Measurements from ENCODE around the gene RUVBL1.

The RUVBL1 gene

GRCh38 chr3:128082546-128082945 lies 41.1 kb downstream of the RUVBL1 start:
- H2AFZ ChIP-seq = no peak overlapping the region
- H3K4me2 ChIP-seq (ENCODE audit: low read length) = no peak overlapping the region
- no peaks in the 10 kb centered on the region for H3K9me3 ChIP-seq (ENCODE audit: control insufficient read depth, low read length)
- H3K4me1 ChIP-seq = peaks cover 35% of the 10 kb centered on the region
- no peak overlapping the region for H3K4me3 ChIP-seq (ENCODE audit: low read depth, low read length)
- H3K79me2 ChIP-seq = no peaks in the 10 kb centered on the region
- no peak overlapping the region for H3K9ac ChIP-seq
- H3K27me3 ChIP-seq (ENCODE audit: control insufficient read depth, insufficient read depth, low read length) = no peaks in the 10 kb centered on the region
- no peak for TF ChIP-seq CTCF (IDR thresholded peaks at IDR 0.05)
- H3K36me3 ChIP-seq (ENCODE audit: control insufficient read depth, insufficient read depth, low read length) = no peaks in the 10 kb centered on the region
- H3K27ac ChIP-seq = peak overlapping the region; percentile 90

- Histone ChIP-seq H3K27ac (no peak overlapping the region), H3K4me3 (ENCODE audit: low read depth, low read length) (no peak overlapping the region), H3K4me1 (peaks cover 35% of the 10 kb centered on the region), H3K27me3 (ENCODE audit: control insufficient read depth, insufficient read depth, low read length) (no peaks in the 10 kb centered on the region), H3K9ac (no peak overlapping the region), H2AFZ (no peak overlapping the region), H3K79me2 (no peaks in the 10 kb centered on the region), H3K4me2 (ENCODE audit: low read length) (no peak overlapping the region), H3K36me3 (ENCODE audit: control insufficient read depth, insufficient read depth, low read length) (no peaks in the 10 kb centered on the region), H3K9me3 (ENCODE audit: control insufficient read depth, low read length) (no peaks in the 10 kb centered on the region)
- TF ChIP-seq CTCF (IDR thresholded peaks at IDR 0.05) = no peak
These were observed 41.8 kb downstream of the RUVBL1 start for GRCh38 chr3:128081846-128082245.

- H3K4me1 ChIP-seq = peaks cover 32% of the 10 kb centered on the region
- TF ChIP-seq CTCF (IDR thresholded peaks at IDR 0.05) = no peak
- no peaks in the 10 kb centered on the region for H3K36me3 ChIP-seq (ENCODE audit: control insufficient read depth, insufficient read depth, low read length)
- H3K9ac ChIP-seq = no peak overlapping the region
- no peak overlapping the region for H3K4me3 ChIP-seq (ENCODE audit: low read depth, low read length)
- H3K79me2 ChIP-seq = no peaks in the 10 kb centered on the region
- H2AFZ ChIP-seq = no peak overlapping the region
- H3K27me3 ChIP-seq (ENCODE audit: control insufficient read depth, insufficient read depth, low read length) = no peaks in the 10 kb centered on the region
- no peak overlapping the region for H3K27ac ChIP-seq
- no peak overlapping the region for H3K4me2 ChIP-seq (ENCODE audit: low read length)
- no peaks in the 10 kb centered on the region for H3K9me3 ChIP-seq (ENCODE audit: control insufficient read depth, low read length)
These were observed 42.4 kb downstream of the RUVBL1 start for GRCh38 chr3:128081226-128081625.

- no peak overlapping the region for H3K4me3 ChIP-seq (ENCODE audit: low read depth, low read length)
- peaks cover 30% of the 10 kb centered on the region for H3K4me1 ChIP-seq
- no peak overlapping the region for H2AFZ ChIP-seq
- no peaks in the 10 kb centered on the region for H3K79me2 ChIP-seq
- H3K9me3 ChIP-seq (ENCODE audit: control insufficient read depth, low read length) = no peaks in the 10 kb centered on the region
- TF ChIP-seq CTCF (IDR thresholded peaks at IDR 0.05) = no peak
- no peaks in the 10 kb centered on the region for H3K27me3 ChIP-seq (ENCODE audit: control insufficient read depth, insufficient read depth, low read length)
- H3K27ac ChIP-seq = no peak overlapping the region
- no peak overlapping the region for H3K4me2 ChIP-seq (ENCODE audit: low read length)
- H3K9ac ChIP-seq = no peak overlapping the region
- H3K36me3 ChIP-seq (ENCODE audit: control insufficient read depth, insufficient read depth, low read length) = no peaks in the 10 kb centered on the region
These were observed 43.1 kb downstream of the RUVBL1 start for GRCh38 chr3:128080323-128081080.

GRCh38 chr3:128079823-128080222 lies 43.8 kb downstream of the RUVBL1 start:
- no peak for TF ChIP-seq CTCF (IDR thresholded peaks at IDR 0.05)
- Histone ChIP-seq H3K27me3 (ENCODE audit: control insufficient read depth, insufficient read depth, low read length) (no peaks in the 10 kb centered on the region), H3K4me2 (ENCODE audit: low read length) (no peak overlapping the region), H3K9ac (no peak overlapping the region), H3K9me3 (ENCODE audit: control insufficient read depth, low read length) (no peaks in the 10 kb centered on the region), H3K36me3 (ENCODE audit: control insufficient read depth, insufficient read depth, low read length) (no peaks in the 10 kb centered on the region), H3K4me1 (peaks cover 28% of the 10 kb centered on the region), H3K79me2 (no peaks in the 10 kb centered on the region), H3K27ac (no peak overlapping the region), H3K4me3 (ENCODE audit: low read depth, low read length) (no peak overlapping the region), H2AFZ (no peak overlapping the region)

Measured in parathyroid adenoma (tissue), 2 donors.